PC-3 (cell line): ENCODE data around the gene PPM1B.

Experiments used
- EZH2phosphoT487 ChIP-seq: fragments of 300-600 bp; sonication (generic); IDR thresholded peaks from 2 replicates; pipeline ENCODE4 v1.6.1; 2018; ENCODE audit warnings: mild to moderate bottlenecking, antibody characterized with exemption, low read length, borderline replicate concordance
- TF ChIP-seq, protein P1 (sequence below): fragments of 300-600 bp; sonication (generic); conservative IDR thresholded peaks from 2 replicates; pipeline ENCODE4 v1.5.1; 2017; ENCODE audit warnings: antibody characterized with exemption, low read depth, mild to moderate bottlenecking, low read length

- TF ChIP-seq, protein P1, sequence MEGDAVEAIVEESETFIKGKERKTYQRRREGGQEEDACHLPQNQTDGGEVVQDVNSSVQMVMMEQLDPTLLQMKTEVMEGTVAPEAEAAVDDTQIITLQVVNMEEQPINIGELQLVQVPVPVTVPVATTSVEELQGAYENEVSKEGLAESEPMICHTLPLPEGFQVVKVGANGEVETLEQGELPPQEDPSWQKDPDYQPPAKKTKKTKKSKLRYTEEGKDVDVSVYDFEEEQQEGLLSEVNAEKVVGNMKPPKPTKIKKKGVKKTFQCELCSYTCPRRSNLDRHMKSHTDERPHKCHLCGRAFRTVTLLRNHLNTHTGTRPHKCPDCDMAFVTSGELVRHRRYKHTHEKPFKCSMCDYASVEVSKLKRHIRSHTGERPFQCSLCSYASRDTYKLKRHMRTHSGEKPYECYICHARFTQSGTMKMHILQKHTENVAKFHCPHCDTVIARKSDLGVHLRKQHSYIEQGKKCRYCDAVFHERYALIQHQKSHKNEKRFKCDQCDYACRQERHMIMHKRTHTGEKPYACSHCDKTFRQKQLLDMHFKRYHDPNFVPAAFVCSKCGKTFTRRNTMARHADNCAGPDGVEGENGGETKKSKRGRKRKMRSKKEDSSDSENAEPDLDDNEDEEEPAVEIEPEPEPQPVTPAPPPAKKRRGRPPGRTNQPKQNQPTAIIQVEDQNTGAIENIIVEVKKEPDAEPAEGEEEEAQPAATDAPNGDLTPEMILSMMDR, result no peak
- TF ChIP-seq EZH2phosphoT487, result no peak
Measured at GRCh38 chr2:44137048-44137447, 31.6 kb upstream of the PPM1B start.
